Panc1 (cell line): ENCODE measurements around the gene SLC25A29.

ENCODE experiments used
- POLR2AphosphoS5 ChIP-seq: IDR thresholded peaks from 2 replicates; pipeline ENCODE4 v1.6.1; 2012; ENCODE audit warnings: mild to moderate bottlenecking, low read depth, low read length, moderate library complexity
- TF ChIP-seq, protein P1 (sequence below): fragments of 450-650 bp; IDR thresholded peaks from 2 replicates; pipeline ENCODE4 v1.5.1; 2017; ENCODE audit warnings: mild to moderate bottlenecking

DNA sequence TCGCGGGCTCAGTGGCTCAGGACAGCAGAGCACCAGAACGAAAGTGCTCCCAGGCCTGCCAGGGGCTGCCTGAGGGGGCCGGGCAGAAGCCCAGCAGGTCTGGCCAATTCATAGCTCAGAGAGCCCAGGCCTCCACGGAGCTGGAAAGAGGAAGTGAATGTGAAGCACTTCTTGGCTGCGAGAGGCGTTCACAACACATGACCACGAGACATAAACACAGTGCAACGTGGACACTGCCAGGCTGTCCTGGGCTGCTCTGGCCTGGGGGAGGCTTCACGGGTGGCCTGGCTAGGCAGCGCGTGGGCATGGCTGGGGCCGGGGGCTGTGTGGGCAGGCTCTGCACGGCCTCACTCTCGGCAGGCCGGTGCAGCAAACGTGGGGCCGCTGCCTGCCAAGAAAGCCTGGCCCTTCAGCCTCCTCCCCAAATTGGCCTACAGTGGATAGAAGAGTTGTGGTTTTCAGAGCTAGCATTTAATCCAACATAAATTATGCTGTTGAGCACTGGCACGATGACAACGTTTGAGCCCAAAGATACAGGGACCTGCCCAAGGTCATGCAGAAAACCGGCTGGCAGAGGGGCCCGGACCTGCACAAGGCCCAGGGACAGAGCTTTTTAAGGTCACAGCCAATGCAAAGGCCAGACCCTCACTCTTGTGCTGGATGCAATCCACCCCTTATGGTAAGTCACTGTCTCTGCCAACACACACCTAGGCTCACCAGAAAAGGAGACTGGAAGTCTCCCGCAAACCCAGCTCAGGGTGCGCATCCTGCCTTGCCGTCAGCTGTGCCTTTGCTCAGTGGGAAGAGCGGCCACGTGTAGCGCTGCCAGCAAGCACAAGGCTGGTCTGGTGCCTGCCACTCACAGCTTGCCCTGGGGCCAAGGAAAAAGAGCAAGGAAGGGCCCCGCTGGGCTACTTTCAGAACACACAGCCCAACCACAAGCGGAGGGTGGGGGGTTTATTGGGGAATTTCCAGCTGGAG, 8.6 kb downstream of the SLC25A29 start:
- no peak for TF ChIP-seq POLR2AphosphoS5
- TF ChIP-seq, protein P1, sequence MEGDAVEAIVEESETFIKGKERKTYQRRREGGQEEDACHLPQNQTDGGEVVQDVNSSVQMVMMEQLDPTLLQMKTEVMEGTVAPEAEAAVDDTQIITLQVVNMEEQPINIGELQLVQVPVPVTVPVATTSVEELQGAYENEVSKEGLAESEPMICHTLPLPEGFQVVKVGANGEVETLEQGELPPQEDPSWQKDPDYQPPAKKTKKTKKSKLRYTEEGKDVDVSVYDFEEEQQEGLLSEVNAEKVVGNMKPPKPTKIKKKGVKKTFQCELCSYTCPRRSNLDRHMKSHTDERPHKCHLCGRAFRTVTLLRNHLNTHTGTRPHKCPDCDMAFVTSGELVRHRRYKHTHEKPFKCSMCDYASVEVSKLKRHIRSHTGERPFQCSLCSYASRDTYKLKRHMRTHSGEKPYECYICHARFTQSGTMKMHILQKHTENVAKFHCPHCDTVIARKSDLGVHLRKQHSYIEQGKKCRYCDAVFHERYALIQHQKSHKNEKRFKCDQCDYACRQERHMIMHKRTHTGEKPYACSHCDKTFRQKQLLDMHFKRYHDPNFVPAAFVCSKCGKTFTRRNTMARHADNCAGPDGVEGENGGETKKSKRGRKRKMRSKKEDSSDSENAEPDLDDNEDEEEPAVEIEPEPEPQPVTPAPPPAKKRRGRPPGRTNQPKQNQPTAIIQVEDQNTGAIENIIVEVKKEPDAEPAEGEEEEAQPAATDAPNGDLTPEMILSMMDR, result no peak
